Prostate gland (tissue), 2 donors: ENCODE results near the gene CNTRL.

Experiments
- CTCF ChIP-seq, 4 experiments: fragments of 200-600 bp in 2 of 4; fragments of 450-650 bp in 2 of 4; sonication (generic) in 2 of 4; IDR thresholded peaks; 1 replicate in 3 of 4; 2 replicates in 1 of 4; pipeline ENCODE4 v1.5.1; 2016 to 2019; ENCODE audit warnings: antibody characterized with exemption in 4 of 4, mild to moderate bottlenecking in 2 of 4, moderate library complexity in 2 of 4
- POLR2A ChIP-seq: fragments of 450-650 bp; IDR thresholded peaks from one replicate; pipeline ENCODE4 v1.6.1; 2016; ENCODE audit warnings: antibody characterized with exemption, mild to moderate bottlenecking

DNA sequence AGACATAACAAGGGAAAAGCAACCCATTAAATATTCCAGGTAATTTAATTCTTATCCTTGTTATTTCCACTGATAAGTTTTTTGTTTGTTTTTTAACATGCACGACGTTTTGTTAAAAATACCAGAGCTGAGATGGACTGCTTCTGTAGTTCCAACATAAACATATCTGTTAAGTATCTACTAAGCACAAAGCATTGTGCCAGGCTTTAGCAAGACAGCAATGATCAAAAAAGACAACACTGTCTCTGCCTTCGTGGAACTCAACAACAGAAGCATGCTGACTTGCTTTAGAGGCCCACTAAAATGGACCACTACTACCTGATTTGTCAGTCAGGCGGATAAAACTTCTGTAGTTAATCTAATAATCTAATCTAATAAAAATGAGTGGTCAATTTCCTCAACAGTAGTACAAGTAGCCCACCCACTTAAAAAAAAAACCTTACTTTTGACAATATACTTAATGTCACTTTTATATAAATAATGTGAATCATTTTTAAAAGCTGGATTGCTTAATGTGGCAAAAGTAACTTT is 123.8 kb downstream of the CNTRL start:
- TF ChIP-seq POLR2A (no peak), CTCF (IDR thresholded peaks at IDR 0.05) (no peak)
